Coronary artery (tissue), 2 donors: ENCODE data around the gene ADM.

ENCODE experiments used
- DNase-seq: peaks from one replicate; pipeline ENCODE4 v3.0.0-alpha.2; 2017; ENCODE audit warnings: low spot score
- H3K27ac ChIP-seq, 2 donors: fragments of 200-600 bp; sonication (generic); one replicate each; pipeline ENCODE4 v1.5.1; 2016 to 2019
- H3K4me3 ChIP-seq: fragments of 200-600 bp; sonication (generic); 2 replicates; pipeline ENCODE4 v1.5.1; 2016; ENCODE audit warnings: mild to moderate bottlenecking, moderate library complexity
- CTCF ChIP-seq: fragments of 200-600 bp; sonication (generic); IDR thresholded peaks from one replicate; pipeline ENCODE4 v1.5.1; 2019; ENCODE audit warnings: antibody characterized with exemption

Gene ADM

GRCh38 chr11:10301656-10302358 is 3.1 kb upstream of the ADM start:
- no peak for TF ChIP-seq CTCF
- DNase-seq = no peak

GRCh38 chr11:10302359-10302743 is 2.5 kb upstream of the ADM start:
- Histone ChIP-seq H3K4me3 (peak overlapping the region; percentile 80), H3K27ac (peak overlapping the region; percentile 80 to 88)
- TF ChIP-seq CTCF = no peak
- DNase-seq = no peak

More at GRCh38 chr11:10301656-10302358, 3.1 kb upstream of the ADM start:
- Histone ChIP-seq H3K27ac (peak overlapping the region in 1 of 2 donors; percentile 88), H3K4me3 (peak overlapping the region; percentile 80)

GRCh38 chr11:10302744-10303557 is 1.9 kb upstream of the ADM start:
- DNase-seq = peak; percentile 87
- H3K4me3 ChIP-seq = peak overlapping the region; percentile 80
- peak overlapping the region; percentile 80 to 88 for H3K27ac ChIP-seq
- TF ChIP-seq CTCF = no peak

- H3K27ac ChIP-seq = peak overlapping the region; percentile 80 to 88
- peak overlapping the region; percentile 80 for H3K4me3 ChIP-seq
- TF ChIP-seq CTCF = no peak
- DNase-seq = no peak
Measured at GRCh38 chr11:10303558-10304363, 1.1 kb upstream of the ADM start.

- Histone ChIP-seq H3K27ac (peak overlapping the region; percentile 51 to 88), H3K4me3 (peak overlapping the region; percentile 80)
- no peak for TF ChIP-seq CTCF
- no peak for DNase-seq
Measured at GRCh38 chr11:10305262-10305963, 540 bp downstream of the ADM start.
